ENCODE results near the gene MKNK2. TPM values are rescaled to one million over a fixed set of nuclear protein-coding genes. Genes with fewer than 3 reads are reported as not detected.

Gene MKNK2
- total RNA-seq, 4 donors from 2014 or later, result 113 to 267 (median 193) TPM

GRCh38 chr19:2048959-2049740, 1.9 kb downstream of the MKNK2 start:
- TF ChIP-seq EP300 (IDR thresholded peaks at IDR 0.05) (no peak), POLR2AphosphoS5 (IDR thresholded peaks at IDR 0.05) (no peak), POLR2A (IDR thresholded peaks at IDR 0.05; ENCODE audit: low read depth) (no peak)
- TF ChIP-seq, protein P1, sequence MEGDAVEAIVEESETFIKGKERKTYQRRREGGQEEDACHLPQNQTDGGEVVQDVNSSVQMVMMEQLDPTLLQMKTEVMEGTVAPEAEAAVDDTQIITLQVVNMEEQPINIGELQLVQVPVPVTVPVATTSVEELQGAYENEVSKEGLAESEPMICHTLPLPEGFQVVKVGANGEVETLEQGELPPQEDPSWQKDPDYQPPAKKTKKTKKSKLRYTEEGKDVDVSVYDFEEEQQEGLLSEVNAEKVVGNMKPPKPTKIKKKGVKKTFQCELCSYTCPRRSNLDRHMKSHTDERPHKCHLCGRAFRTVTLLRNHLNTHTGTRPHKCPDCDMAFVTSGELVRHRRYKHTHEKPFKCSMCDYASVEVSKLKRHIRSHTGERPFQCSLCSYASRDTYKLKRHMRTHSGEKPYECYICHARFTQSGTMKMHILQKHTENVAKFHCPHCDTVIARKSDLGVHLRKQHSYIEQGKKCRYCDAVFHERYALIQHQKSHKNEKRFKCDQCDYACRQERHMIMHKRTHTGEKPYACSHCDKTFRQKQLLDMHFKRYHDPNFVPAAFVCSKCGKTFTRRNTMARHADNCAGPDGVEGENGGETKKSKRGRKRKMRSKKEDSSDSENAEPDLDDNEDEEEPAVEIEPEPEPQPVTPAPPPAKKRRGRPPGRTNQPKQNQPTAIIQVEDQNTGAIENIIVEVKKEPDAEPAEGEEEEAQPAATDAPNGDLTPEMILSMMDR (IDR thresholded peaks at IDR 0.05), result no peak
- intact Hi-C loops (cut with DNase I), result no loop called here
- Histone ChIP-seq H3K9me3 (no peaks in the 10 kb centered on the region), H3K4me1 (peaks cover 71 to 88% (median 83%) of the 10 kb centered on the region in 4 donors), H3K27me3 (no peaks in the 10 kb centered on the region), H3K36me3 (peaks cover 14 to 50% (median 39%) of the 10 kb centered on the region in 4 donors), H3K4me3 (peak overlapping the region; percentile 87 to 100 (median 97)), H3K27ac (replicated peaks in 1 of 4) (peak overlapping the region; percentile 99 to 100 (median 100))
- 46% methylated on average over 22 of the region's 27 CpGs for WGBS
- DNase-seq (ENCODE audit: extremely low spot score), result no peak

GRCh38 chr19:2048104-2048958, 2.7 kb downstream of the MKNK2 start:
- H3K4me3 ChIP-seq, result peak overlapping the region; percentile 87 to 100 (median 97)
- H3K9me3 ChIP-seq, result no peaks in the 10 kb centered on the region
- no peak for DNase-seq (ENCODE audit: extremely low spot score)
- TF ChIP-seq POLR2AphosphoS5 (IDR thresholded peaks at IDR 0.05) (no peak), POLR2A (IDR thresholded peaks at IDR 0.05; ENCODE audit: low read depth) (no peak), EP300 (IDR thresholded peaks at IDR 0.05) (no peak)
- TF ChIP-seq, protein P1 (IDR thresholded peaks at IDR 0.05), result no peak
- H3K4me1 ChIP-seq, result peaks cover 73 to 88% (median 83%) of the 10 kb centered on the region in 4 donors
- 63% methylated on average over 16 of the region's 17 CpGs for WGBS
- H3K27ac ChIP-seq (replicated peaks in 1 of 4), result peak overlapping the region; percentile 99 to 100 (median 100)
- peaks cover 17 to 57% (median 43%) of the 10 kb centered on the region in 4 donors for H3K36me3 ChIP-seq
- intact Hi-C loops (cut with DNase I), result no loop called here
- no peaks in the 10 kb centered on the region for H3K27me3 ChIP-seq

DNA sequence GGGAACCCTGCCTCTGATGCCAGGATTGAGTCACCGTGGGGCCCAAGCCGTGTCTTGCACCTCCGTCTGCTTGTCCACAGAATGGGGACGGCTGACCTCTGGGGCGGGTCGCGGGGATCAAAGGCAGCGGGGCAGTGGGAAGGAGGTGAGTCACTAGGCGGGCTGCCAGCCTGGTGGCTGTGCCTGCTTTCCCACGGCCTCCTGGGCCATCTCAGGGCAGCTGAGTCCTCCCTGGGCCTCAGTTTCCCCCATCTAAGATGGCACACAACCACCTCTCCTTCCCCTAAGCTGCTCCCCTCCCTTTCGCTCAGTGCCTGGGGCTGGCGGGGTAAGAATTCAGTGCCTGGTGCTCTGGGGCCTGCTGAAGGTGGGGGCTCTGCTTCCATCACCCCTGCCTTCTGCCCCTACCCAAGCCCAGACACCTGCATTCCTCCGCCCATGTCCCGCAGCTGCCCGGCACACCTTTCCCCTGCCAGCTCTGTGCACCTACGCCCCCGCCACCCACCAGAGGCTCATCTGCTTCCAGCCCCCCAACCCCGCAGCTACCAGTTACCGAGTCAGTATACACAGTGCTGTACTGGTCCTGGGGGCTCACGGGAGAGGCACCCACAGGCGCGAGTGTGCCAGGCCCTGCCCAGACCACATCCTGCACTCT, 3.5 kb downstream of the MKNK2 start:
- TF ChIP-seq, protein P1 (IDR thresholded peaks at IDR 0.05), result no peak
- TF ChIP-seq POLR2AphosphoS5 (IDR thresholded peaks at IDR 0.05), result peak in 1 of 2 donors; percentile 61
- no peak for TF ChIP-seq EP300 (IDR thresholded peaks at IDR 0.05)
- TF ChIP-seq POLR2A (IDR thresholded peaks at IDR 0.05; ENCODE audit: low read depth), result no peak
- Histone ChIP-seq H3K9me3 (no peaks in the 10 kb centered on the region), H3K4me1 (peaks cover 80 to 89% (median 85%) of the 10 kb centered on the region in 4 donors), H3K4me3 (peak overlapping the region; percentile 87 to 100 (median 97)), H3K27me3 (no peaks in the 10 kb centered on the region), H3K27ac (replicated peaks in 1 of 4) (peak overlapping the region; percentile 99 to 100 (median 100)), H3K36me3 (peaks cover 19 to 65% (median 49%) of the 10 kb centered on the region in 4 donors)
- intact Hi-C loops (cut with DNase I), result no loop called here
- WGBS, result 72% methylated on average over 22 of the region's 22 CpGs
- DNase-seq (ENCODE audit: extremely low spot score), result no peak

DNA sequence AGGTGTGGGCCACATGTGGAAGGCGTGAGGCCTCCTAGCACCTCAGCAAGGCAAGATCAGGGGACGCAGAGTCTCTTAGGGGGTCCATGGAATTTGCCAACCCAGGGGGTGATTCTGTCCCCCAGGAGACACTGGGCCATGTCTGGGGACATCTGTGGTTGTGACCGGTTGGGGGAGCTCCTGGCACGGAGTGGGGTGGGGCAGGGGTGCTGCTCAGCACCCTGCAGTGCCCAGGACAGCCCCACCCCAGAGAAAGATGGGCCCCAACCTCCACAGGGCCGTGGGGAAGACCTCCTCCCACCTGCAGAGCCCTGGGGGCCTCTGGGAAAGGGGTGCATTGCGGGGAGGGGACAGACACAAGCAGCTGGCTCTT, 4.0 kb downstream of the MKNK2 start:
- no peak for DNase-seq (ENCODE audit: extremely low spot score)
- Histone ChIP-seq H3K9me3 (no peaks in the 10 kb centered on the region), H3K27me3 (no peaks in the 10 kb centered on the region), H3K36me3 (peaks cover 19 to 69% (median 54%) of the 10 kb centered on the region in 4 donors), H3K27ac (replicated peaks in 1 of 4) (peak overlapping the region; percentile 99 to 100 (median 100)), H3K4me1 (peaks cover 81 to 89% (median 85%) of the 10 kb centered on the region in 4 donors), H3K4me3 (peak overlapping the region in 3 of 4 donors; percentile 87 to 100 (median 99))
- 70% methylated on average over 5 of the region's 6 CpGs for WGBS
- intact Hi-C loops (cut with DNase I), result no loop called here
- TF ChIP-seq, protein P1 (IDR thresholded peaks at IDR 0.05), result no peak
- TF ChIP-seq EP300 (IDR thresholded peaks at IDR 0.05), result no peak
- no peak for TF ChIP-seq POLR2A (IDR thresholded peaks at IDR 0.05; ENCODE audit: low read depth)
- no peak for TF ChIP-seq POLR2AphosphoS5 (IDR thresholded peaks at IDR 0.05)
